ENCODE results near the gene GFRA4.

Gene GFRA4

DNA sequence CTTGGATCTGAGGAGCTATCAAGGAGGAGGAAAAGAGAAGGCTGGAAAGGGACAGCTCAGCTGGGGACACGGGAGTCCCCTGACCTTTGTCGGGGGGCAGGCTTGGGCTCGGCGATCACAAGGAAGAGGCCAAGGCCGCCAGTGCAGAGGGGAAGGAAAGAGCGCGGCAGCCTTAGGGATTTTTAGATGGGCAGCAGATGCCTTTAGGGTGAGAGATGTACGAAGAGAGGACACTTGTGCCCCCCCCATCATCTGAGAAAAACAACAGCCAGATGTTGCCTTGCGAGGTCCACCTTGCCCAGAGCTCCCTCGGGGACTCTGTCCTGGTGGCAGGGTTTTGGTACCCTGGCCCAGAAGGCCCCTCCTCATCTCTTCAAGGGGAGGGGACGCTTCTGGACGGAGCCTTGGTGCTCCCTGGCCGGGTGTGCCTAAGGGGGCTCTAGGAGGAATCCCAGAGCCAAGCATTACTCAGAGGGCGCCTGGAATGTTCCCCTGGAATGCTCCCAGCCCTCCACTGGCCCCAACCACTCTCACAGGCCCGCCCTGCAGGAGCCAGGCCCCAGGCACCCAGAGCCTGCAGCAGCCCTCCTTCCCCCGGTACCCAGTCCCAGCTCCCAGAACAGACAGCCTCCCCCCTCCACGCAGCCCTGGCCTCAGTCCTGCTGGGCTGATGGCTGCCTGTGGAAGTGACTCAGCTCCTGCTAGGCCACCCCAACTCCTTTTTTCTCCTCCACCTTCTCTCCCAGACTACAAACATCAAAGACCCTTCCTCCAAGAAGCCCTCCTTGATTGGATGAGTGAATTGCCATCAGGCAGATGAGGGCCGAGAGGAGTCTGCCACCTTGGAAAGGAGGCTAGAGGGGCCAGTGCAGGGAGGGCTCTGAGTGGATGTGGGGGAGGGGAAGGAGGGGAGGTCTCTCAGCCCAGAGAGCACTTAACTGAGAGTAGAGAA lies 16.8 kb upstream of the GFRA4 start:
- Mint-ChIP-seq H3K27ac (peak overlapping the region in 2 of 3 experiments; percentile 91 to 95), H3K27me3 (ENCODE audit: low read depth) (peaks cover 32% of the 10 kb centered on the region), H3K4me1 (peaks cover 54% of the 10 kb centered on the region), H3K9me3 (no peaks in the 10 kb centered on the region), H3K36me3 (ENCODE audit: low read depth) (no peaks in the 10 kb centered on the region), H3K4me3 (peak overlapping the region; percentile 46 to 74 (median 74))
- no peak for TF ChIP-seq CTCF (IDR thresholded peaks at IDR 0.05; ENCODE audit: unreplicated experiment in 3 of 3)

DNA sequence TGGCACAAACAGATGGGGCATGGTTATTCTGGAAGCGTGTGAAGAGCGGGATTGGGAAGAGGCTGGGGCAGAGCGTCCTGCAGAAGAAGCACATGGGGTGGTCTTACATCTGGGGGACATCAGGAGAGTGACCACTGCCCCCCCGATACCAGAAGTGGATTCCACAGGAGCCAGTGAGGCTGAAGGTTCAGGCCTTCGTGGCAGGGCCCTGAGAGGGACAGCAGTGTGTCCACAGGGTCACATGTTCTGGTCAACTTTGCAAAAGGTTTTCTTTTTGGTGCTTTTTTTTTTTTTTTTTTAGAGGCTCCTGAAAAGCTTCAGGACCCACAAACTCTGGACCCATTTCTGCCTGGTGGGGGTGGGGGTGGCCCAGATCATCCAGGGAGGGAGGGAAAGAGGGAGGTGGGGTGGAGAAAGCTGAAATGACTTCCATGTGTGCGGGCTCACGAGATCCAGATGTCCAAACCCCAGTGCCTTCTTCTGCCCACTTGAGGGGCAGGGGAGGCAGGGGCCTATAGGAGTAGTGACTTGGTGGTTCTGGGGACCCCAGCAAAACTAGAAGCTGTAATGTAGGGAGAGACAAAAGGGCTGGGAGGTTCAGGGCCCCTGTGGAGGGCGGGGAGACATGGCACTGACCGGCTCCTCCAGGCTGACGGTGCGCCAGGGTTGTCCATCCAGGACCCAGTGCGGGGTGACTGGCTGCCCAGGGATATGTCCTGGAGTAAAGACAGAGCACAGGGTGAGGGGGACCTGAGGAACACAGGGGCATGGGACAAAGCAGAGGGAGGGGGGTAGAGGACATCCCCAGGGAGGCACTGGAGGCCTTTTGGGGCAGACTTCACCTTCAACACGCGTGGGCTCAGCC lies 15.9 kb upstream of the GFRA4 start:
- Mint-ChIP-seq H3K27me3 (ENCODE audit: low read depth) (peaks cover 33% of the 10 kb centered on the region), H3K36me3 (ENCODE audit: low read depth) (no peaks in the 10 kb centered on the region), H3K4me3 (peak overlapping the region; percentile 46 to 74 (median 71))

GRCh38 chr20:3678198-3678597 lies 15.0 kb upstream of the GFRA4 start:
- peaks cover 46% of the 10 kb centered on the region for H3K4me1 Mint-ChIP-seq
- H3K4me3 Mint-ChIP-seq, result peak overlapping the region in 1 of 3 experiments; percentile 63
- no peaks in the 10 kb centered on the region for H3K36me3 Mint-ChIP-seq (ENCODE audit: low read depth)
- no peaks in the 10 kb centered on the region for H3K9me3 Mint-ChIP-seq
- H3K27ac Mint-ChIP-seq, result peak overlapping the region; percentile 63 to 95 (median 90)
- peaks cover 34% of the 10 kb centered on the region for H3K27me3 Mint-ChIP-seq (ENCODE audit: low read depth)
- no peak for TF ChIP-seq CTCF (IDR thresholded peaks at IDR 0.05; ENCODE audit: unreplicated experiment in 3 of 3)

More for the DNA sequence above, 15.9 kb upstream of the GFRA4 start:
- peak overlapping the region; percentile 49 to 95 (median 91) for H3K27ac Mint-ChIP-seq
- H3K4me1 Mint-ChIP-seq, result peaks cover 46% of the 10 kb centered on the region
- TF ChIP-seq CTCF (IDR thresholded peaks at IDR 0.05; ENCODE audit: unreplicated experiment in 3 of 3), result no peak
- H3K9me3 Mint-ChIP-seq, result no peaks in the 10 kb centered on the region

- Mint-ChIP-seq H3K27me3 (ENCODE audit: low read depth) (peaks cover 38% of the 10 kb centered on the region), H3K4me1 (peaks cover 46% of the 10 kb centered on the region), H3K36me3 (ENCODE audit: low read depth) (no peaks in the 10 kb centered on the region), H3K4me3 (peak overlapping the region in 2 of 3 experiments; percentile 43 to 63), H3K9me3 (no peaks in the 10 kb centered on the region), H3K27ac (peak overlapping the region; percentile 63 to 95 (median 90))
- TF ChIP-seq CTCF (IDR thresholded peaks at IDR 0.05; ENCODE audit: unreplicated experiment in 3 of 3), result no peak
These were observed 14.5 kb upstream of the GFRA4 start for GRCh38 chr20:3677733-3678132.

DNA sequence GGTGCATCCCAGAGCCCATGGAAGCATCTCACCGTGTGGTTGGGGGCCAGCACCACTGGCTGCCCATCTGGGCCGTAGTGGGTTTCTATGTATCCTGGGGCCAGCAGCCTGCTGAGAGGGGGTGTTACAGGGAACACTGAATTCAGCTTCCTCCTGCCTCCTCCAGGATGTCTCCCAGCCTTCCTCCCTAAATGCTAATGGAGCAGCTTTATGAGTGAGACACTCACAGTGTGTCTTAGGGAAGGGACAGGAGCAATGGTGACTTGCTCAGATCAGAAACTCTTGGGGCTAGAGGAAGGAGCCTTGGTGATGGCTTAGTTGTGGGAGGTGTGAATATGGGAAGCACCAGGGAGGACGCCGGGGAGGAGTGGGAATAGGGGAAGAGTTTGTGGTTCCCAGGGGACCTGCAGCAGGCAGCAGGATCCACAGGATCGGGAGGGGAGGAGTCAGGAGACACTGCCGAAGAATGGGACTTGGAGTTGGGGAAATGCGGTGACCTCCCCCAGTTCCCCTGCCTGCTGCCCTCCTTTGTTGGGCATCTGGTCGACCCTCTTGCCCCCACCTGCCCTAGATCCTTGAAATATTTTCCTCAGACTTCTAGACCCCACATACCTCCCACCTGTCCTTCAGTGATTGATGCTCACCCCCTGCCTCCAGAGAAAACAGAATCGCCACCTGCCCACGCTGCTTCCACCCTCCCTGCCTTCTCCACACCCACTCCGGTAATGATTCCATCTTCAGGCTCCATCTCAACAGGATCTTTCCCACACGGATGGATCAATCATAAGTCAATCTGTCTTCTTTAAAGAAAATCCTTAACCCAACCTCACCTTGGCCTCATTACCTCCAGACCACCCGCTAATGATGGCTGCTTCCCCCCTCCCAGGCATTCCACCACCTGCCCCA lies 12.0 kb upstream of the GFRA4 start:
- Mint-ChIP-seq H3K4me1 (peaks cover 37% of the 10 kb centered on the region), H3K36me3 (ENCODE audit: low read depth) (no peaks in the 10 kb centered on the region), H3K27ac (no peak overlapping the region), H3K27me3 (ENCODE audit: low read depth) (peaks cover 36% of the 10 kb centered on the region), H3K4me3 (no peak overlapping the region), H3K9me3 (no peaks in the 10 kb centered on the region)
- no peak for TF ChIP-seq CTCF (IDR thresholded peaks at IDR 0.05; ENCODE audit: unreplicated experiment in 3 of 3)
